ENCODE measurements around the gene GALNT9.

DNA sequence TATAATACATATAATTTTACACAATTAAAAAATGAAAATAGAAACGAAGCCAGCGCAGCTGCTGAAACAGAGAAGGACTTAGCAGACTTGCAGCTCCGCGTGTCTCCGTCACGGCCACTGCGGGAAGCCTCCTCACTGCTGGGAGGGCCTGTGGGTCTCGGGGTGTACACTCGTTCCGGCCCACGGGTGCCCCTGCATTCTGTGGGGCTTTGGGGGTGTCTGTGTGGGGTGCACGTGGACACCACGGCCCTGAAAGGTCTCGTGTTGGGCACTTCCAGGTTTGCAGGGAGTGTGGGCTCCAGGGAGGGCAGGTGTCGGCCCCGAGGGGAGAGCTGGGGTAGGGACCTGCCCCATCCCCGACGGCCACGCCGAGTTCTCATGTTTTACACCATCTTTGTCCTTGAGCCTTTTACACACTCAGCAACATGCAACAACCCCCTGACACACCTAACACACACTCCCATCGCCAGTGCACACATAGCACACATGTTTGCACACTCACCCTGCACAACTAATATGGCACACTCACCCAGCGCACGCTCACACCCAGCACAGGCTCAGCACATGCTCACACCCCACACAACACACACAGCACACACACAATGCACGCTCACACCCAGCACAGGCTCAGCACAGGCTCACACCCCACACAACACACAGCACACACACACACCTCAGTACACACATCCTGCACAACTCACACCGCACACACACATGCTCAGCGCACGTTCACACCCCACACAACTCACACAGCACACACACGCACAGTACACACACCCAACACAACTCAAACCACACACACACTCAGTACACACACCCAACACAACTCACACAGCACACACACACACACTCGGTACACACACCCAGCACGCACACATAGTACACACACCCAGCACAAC, 148.5 kb downstream of the GALNT9 start:
- no peak for TF ChIP-seq ARNTL (CRISPR knock-in tag; IDR thresholded peaks at IDR 0.05; ENCODE audit: borderline replicate concordance, low read depth)
- no peak for TF ChIP-seq SNAI2 (CRISPR knock-in tag; IDR thresholded peaks at IDR 0.05)
